Endothelial cell of hepatic sinusoid (primary cell): ENCODE results near the gene DNAH2.
"Not testable (repeated sequence)": the region's sequence is repeated elsewhere in the genome, so short reads cannot be mapped to it uniquely, and the experiment has no call there.

Source experiments
- in situ Hi-C: cut with HindIII; loops from 2 replicates; pipeline ENCODE4 v1.10.0; 2017; ENCODE audit warnings: low sequenced_read_pairs

Gene DNAH2

GRCh38 chr17:7857713-7858521 lies 140.4 kb downstream of the DNAH2 start, which contains the start of gene CYB5D1:
Gene CYB5D1 (plus strand): TSS chr17:7858003. CDS start chr17:7858135, 132 bp downstream.
- in situ Hi-C loops: no loop called here

- in situ Hi-C loops: no loop called here
These were observed 140.9 kb downstream of the DNAH2 start for GRCh38 chr17:7858522-7858810.

- in situ Hi-C loops: no loop called here
These were observed 141.5 kb downstream of the DNAH2 start for GRCh38 chr17:7859028-7859427.

GRCh38 chr17:7862692-7863437 lies 145.3 kb downstream of the DNAH2 start:
- in situ Hi-C loops: no loop called here

GRCh38 chr17:7864384-7864783 lies 146.8 kb downstream of the DNAH2 start:
- in situ Hi-C loops: not testable (repeated sequence)

GRCh38 chr17:7864995-7865650 lies 147.6 kb downstream of the DNAH2 start:
- in situ Hi-C loops: no loop called here

- in situ Hi-C loops: no loop called here
These were observed 150.4 kb downstream of the DNAH2 start for GRCh38 chr17:7867881-7868329.

GRCh38 chr17:7873051-7873450 lies 155.5 kb downstream of the DNAH2 start:
- in situ Hi-C loops: no loop called here

- in situ Hi-C loops: no loop called here
These were observed 158.3 kb downstream of the DNAH2 start for GRCh38 chr17:7875804-7876370.

- in situ Hi-C loops: no loop called here
These were observed 160.7 kb downstream of the DNAH2 start for GRCh38 chr17:7878234-7878633.

GRCh38 chr17:7880076-7880868 lies 162.7 kb downstream of the DNAH2 start:
- in situ Hi-C loops: no loop called here

- in situ Hi-C loops: no loop called here
These were observed 163.9 kb downstream of the DNAH2 start for GRCh38 chr17:7881276-7882054.

- in situ Hi-C loops: no loop called here
These were observed 164.5 kb downstream of the DNAH2 start for GRCh38 chr17:7882068-7882467.

- in situ Hi-C loops: no loop called here
These were observed 165.1 kb downstream of the DNAH2 start for GRCh38 chr17:7882629-7883028.
